CD4-positive, alpha-beta T cell treated with Interleukin-17A for 4 hours (primary cell): ENCODE results near the gene DIP2C.
"Not testable (repeated sequence)": the region's sequence is repeated elsewhere in the genome, so short reads cannot be mapped to it uniquely, and the experiment has no call there.

Source experiments
- DNase-seq: peaks from one replicate; pipeline ENCODE4 v3.0.0-alpha.2; 2020; ENCODE audit warnings: mixed read lengths

The DIP2C gene

GRCh38 chr10:529468-530230, 159.8 kb downstream of the DIP2C start:
- no peak for DNase-seq

DNA sequence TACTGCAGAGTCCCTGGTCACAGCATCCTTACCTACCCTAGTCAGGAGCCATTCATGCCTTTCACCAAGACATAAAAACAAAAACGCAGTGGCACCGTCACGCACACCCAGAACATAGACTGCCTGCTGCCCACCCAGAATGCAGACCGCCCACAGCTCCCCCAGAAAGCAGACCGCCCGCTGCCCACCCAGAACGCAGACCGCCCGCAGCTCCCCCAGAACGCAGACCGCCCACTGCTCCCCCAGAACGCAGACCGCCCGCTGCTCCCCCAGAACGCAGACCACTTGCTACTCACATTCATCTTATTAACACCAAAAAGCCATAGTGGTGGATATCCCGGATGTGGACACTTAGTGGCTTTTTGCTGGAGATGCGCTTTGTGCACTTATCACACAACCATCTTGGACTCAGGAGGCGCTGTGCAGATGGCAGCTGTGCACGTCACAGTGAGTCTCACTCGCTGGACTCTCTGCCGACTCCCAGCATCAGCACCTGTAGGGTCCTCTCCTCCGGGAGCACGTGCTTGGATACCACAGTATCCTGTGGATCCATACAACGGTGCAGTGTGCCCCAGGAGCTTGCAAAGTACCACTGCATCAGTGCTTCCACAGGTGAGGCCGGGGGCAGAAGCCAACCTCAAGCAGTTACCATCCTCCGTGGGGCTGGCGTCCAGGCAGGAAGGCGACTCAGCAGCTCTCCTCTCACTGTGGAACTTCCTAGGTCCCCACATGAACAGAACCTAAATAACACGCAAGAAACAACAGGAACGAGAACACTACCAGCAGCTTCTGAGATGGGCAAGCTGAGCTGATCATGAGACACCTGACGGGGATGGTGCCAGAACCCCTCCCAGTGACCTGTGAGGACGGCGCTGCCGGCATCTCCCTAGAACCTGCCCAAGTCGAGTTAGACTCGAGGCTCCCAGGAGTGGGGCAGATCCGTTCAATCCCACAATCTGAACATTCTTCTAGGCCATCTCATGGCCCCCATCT, 161.0 kb downstream of the DIP2C start:
- DNase-seq = no peak

DNA sequence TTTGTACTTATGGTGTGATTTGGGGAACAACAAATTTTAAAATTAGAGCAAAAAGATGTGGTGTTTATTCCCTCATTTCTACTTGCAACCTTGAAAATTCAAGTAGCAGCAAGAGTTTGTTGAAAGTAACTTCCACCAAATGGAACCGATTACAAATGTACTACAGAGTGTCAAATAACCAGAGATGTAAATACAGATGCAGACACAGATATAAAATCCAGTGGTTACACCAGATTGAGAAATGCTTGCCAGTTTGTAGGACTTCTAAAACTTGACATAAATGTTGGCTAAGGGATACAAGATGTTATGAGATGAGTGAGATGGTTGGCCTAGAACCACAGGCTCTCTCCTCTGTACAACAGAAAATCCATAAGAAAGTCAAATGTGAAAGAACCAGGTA, 162.1 kb downstream of the DIP2C start:
- DNase-seq = no peak

- no peak for DNase-seq
These were observed 162.7 kb downstream of the DIP2C start for GRCh38 chr10:526651-527312.

DNA sequence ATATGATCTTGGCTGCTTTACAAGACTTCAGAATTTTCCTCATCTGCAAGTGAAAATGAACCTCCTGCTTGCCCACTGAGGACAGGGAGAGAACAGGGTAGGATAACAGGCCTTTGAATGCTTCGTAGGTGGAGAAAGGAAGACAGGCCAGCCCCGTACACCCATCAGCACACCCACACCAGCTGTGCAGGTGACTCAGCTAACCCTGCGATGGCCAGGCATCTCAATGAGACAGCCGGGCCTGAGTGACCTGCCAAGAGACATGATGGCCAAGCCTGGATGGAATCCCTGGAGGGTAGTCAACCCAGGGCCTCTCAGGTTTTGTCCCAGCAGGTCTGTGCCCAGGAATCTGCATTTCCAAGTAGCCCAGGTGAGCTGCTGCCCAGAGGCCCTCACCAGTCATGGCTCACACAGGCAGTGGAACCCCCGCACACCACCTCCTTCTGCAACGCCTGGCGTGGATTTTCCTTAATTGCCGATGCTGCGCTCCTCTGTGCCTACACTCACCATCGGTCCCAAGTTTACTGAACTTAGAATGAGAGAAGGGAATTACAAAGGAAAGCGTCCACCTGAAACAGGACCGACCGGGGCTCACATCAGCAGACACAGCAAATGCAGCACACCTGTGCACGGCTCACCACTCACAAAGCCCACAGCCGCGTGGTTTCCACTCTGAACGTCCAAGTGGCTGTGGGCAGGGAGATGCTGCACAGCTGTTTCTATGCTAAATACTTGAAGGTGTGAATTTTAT, 163.7 kb downstream of the DIP2C start:
- DNase-seq = no peak

- DNase-seq = no peak
These were observed 165.5 kb downstream of the DIP2C start for GRCh38 chr10:523925-524324.

DNA sequence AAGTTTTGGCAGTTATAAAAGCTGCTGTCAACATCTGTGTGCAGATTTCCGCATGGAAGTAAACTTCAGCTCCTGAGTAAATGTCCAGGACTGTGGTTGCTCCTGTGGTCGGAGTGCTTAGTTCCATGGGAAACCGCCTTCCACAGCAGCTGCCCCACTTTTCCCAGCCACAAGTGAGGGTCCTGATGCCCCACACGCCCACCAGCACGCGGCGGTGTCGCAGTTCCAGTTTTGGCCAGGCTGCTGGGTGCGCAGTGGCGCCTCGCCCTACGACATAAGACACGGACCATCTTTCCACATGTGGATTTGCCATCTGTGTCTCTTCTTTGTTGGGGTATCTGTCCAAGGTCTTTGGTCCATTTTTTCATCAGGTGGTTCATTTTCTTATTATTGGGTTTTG, 167.1 kb downstream of the DIP2C start:
- no peak for DNase-seq

DNA sequence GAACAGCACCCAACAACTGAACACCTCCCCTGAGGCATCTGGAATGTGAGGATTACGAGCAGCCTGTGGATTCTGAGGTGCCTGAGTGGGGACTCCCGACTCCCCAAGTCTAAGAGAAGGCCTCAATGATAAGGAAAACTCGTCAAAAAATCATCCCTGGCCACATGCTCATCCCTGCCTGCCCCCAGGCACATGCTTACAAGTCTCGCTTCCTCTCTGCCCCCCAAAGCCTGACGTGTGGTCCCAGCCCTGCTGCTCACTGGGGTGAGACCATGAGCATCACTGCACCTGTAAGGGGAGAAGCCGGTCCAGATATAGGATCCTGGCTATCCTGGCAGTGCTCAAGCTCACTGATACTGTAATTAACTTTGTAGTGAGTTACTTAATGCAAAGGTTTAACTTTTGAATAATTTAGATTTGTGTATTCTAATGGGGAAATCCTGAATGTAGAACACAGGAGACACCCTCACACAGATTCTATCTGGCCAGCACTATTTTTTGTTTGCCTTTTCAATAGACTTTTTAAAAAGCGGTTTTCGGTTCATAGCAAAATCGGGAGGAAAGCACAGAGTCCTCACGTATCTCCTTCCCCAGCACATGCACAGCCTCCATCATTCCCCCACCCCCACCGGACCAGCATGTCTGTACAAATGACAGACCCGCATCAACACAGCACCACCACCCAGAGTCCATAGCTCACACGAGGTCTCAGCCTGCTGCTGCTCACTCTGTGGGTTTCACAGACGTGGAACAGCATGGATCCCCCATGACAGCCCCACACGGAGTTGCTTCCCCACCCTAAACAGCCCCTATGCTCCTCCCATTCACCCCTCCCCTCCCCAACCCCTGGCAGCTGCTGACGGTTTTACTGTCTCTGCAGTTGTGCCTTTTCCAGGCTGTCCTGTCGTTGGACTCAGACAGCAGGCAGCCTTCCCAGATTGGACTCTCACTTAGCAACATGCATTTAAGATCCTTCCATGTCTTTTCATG, 167.9 kb downstream of the DIP2C start:
- DNase-seq = no peak

DNA sequence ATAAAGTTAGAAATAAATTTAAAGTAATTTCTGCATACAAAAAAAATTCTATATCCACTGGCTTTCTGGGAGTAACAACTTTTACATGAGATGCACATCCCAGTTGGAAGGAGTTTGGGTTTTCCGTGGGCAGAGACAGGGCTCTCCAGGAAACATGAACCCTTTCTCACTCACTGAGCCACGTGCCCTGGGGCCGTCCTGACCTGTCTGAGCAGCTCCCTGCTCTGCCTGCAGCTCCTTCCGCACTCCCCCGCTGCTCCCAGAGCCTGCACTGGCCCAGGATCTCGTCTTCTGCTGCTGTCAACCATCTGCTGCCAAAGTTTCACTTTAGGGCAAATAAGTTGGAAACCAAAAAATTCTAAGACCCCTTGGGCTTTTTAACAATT, 169.1 kb downstream of the DIP2C start:
- DNase-seq = no peak

DNA sequence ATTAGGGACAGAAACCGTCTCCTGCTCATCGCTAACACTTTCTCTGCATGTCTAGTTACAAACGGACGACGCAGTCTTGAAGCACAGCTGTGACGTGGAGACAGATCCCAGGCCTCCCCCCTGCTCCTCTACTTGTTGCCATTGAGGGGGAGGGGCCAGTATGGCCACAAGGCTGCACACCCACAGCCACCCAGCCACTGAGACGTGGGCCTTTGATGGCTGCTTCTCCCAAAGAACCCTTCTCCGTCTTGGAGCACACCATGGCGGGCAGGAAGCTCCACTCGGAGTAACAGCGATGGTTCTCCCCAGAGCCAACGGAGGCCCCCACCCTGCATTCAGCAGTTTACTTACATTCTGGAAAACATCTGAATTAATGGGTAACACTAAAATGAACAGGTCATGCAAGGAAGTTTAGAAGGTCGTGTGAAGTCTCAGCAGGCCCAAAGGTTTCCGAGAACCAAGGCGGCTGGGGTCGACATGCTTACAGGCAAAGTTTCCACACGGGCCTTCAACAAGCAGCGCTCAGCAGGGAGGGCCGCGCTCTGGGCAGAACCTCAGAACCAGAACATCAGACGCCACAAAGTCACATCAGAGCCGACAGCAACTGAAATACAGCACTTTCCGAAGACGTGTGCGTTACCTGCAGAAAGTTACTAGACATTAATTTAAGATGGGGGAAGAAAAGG, 169.6 kb downstream of the DIP2C start:
- no peak for DNase-seq

- DNase-seq = no peak
These were observed 170.3 kb downstream of the DIP2C start for GRCh38 chr10:519055-519715.

GRCh38 chr10:517872-518475, 171.5 kb downstream of the DIP2C start:
- DNase-seq = no peak

DNA sequence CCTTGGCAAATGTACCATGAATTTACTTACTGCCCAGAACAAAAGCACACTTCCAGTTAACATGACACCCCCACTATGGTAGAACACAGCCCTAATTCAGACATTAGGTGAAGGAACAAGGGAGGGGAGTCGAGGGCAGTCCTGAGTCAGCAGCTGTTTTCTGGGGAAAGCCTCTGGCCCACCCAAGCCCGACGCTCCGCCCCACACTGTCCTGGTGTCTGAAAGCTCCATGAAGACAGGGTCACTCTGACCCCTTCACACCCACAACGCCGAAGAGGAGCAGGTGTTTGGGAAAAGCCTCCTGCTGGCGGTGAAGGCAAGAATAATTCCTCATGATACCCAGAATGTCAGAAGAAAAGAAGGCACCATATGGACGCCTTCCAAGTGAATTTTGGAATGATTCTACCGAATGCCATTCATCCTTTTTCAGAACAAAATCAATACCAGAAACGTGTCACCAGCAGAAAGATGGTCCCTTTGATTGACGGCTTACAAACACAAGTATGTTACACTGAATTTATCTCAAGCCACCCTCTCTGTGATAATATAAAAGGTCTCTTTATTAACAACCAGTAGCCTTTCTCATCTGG, 172.1 kb downstream of the DIP2C start:
- DNase-seq = no peak

DNA sequence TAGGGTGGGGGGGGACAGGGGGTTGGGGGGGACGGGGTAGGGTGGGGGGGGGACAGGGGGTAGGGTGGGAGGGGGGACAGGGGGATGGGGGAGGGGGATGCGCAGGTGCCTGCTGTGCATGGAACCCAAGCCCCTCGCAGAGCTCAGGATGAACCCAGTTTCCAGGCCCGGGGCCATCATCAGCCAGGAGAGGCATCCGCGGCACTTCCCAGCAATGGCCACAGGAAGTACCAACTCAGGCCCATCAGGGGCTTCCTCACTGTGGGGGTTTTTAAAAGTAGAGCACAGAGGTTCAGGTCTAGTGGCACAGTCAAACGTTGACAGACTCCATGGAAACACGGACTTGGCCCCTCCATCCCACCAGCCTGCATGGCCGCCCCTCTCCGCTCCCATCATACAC, 172.7 kb downstream of the DIP2C start:
- no peak for DNase-seq

- DNase-seq = no peak
These were observed 173.8 kb downstream of the DIP2C start for GRCh38 chr10:515674-516073.

DNA sequence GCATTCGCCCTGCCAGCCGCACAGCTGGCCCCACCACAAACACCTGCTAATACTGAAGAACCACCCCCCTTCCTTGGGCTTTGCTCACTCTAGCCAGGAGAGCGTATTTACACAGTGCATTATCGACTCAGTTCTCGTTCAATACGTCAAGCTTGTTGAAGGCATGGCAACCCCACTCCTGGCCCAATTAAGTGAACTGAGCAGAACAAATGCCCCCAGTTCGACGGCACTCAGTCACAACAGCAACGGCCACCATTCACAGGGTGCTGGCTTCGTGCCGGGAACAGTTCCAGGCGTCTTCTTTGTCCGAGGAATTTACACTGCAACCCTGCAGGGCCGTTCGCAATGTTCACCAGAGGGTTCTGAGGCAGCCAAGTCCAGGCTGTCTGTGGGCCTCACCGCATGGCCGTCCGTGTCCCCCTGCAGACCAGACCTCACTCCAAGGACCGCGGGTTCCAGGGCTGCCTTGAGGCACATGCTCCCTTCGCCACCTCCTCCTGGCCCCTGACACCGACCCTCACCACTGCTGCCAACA, 175.3 kb downstream of the DIP2C start:
- no peak for DNase-seq

DNA sequence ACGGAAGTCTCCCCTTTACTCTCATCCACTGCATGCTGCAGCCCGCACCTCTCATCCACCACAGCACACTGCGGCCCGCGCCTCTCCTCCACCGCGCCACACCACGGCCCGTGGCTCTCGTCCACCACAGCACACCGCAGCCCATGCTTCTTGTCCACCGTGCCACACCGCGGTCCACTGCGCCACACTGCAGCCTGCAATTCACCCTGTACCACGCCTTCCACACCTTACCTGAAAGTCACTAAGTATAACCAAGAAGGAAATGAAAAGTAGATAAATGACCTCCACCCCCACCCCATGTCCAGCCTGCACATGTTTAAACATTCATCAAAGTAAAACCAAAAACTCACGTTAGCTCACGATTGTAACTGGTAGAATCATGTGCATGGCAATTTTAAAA, 176.1 kb downstream of the DIP2C start:
- no peak for DNase-seq

DNA sequence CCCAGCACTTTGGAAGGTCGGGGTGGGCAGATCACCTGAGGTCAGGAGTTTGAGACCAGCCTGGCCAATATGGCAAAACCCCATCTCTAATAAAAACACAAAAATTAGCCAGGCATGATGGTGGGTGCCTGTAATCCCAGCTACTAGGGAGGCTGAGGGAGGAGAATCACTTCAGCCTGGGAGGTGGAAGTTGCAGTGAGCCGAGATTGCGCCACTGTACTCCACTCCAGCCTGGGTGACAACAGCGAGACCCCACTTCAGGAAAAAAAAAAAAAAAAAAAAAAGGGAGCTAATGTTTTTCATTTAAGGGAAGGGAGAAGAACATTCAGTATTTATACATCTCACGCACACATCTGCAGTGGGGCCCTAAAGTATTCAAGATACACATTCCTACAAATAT, 176.8 kb downstream of the DIP2C start:
- not testable (repeated sequence) for DNase-seq

DNA sequence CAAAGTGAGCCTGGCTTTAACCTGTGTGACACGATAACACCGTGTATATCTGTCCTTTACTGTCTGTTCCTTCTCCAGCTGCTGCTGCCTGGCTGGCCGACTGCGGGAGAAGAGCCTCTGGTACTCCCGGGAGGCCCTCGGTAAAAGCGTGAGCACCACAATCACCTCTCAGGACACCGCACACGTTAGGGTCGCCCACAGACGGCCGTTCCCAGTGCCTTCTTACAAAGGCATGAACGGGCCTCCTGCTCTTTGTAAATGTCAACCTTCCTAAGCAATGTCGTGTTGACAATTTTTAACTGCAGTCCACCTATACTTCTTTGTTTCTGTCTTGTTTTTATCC, 177.6 kb downstream of the DIP2C start:
- DNase-seq = no peak
